HEK293 (cell line): Measurements from ENCODE around the gene FUNDC1.

Experiments
- CTCF ChIA-PET: fragments of 350-600 bp; formaldehyde crosslinking; extraction: SDS; loops from one replicate; lab custom pipeline; 2021; ENCODE audit warnings: antibody characterized with exemption; lab: Yijun Ruan, JAX
- POLR2A ChIA-PET: fragments of 300-600 bp; formaldehyde crosslinking; extraction: SDS; loops from one replicate; lab custom pipeline; 2020; ENCODE audit warnings: antibody characterized with exemption, inconsistent platforms; lab: Yijun Ruan, JAX
- H3K27ac ChIP-seq: fragments of 200-500 bp; sonication (Bioruptor generic); 2 replicates; pipeline ENCODE4 v1.5.1; 2014; ENCODE audit warnings: low read depth, low read length, control low read depth, inconsistent platforms; ENCODE audit errors: extremely low read depth
- H3K36me3 ChIP-seq, 2 experiments: fragments of 200-500 bp in 1 of 2; sonication (Bioruptor generic) in 1 of 2; 1 replicate in 1 of 2; 2 replicates in 1 of 2; pipeline ENCODE4 v1.5.1; 2014 to 2017; ENCODE audit warnings: inconsistent platforms in 2 of 2, low read length in 2 of 2; ENCODE audit not compliant: control insufficient read depth in 2 of 2, insufficient read depth in 1 of 2
- H3K4me1 ChIP-seq: fragments of 200-500 bp; sonication (Bioruptor generic); 2 replicates; pipeline ENCODE4 v1.5.1; 2014; ENCODE audit warnings: mild to moderate bottlenecking, low read length, inconsistent platforms; ENCODE audit not compliant: control insufficient read depth, insufficient read depth
- H3K4me3 ChIP-seq: 2 replicates; pipeline ENCODE4 v1.5.1; 2011; ENCODE audit warnings: low read depth, mild to moderate bottlenecking, control low read depth, low read length, moderate library complexity
- H3K9me3 ChIP-seq: fragments of 200-500 bp; sonication (Bioruptor generic); 2 replicates; pipeline ENCODE4 v1.5.1; 2014; ENCODE audit warnings: low read depth, low read length, inconsistent platforms; ENCODE audit not compliant: control insufficient read depth, insufficient read depth
- BCL11A ChIP-seq: fragments of 450-650 bp; formaldehyde crosslinking; IDR thresholded peaks from 2 replicates; pipeline ENCODE4 v1.5.1; 2016; ENCODE audit warnings: low read depth, missing biosample characterization, missing genetic modification characterization
- PBX3 ChIP-seq: sonication (generic); formaldehyde crosslinking; IDR thresholded peaks from 2 replicates; pipeline ENCODE4 v1.8.1; 2022; ENCODE audit warnings: mild to moderate bottlenecking, moderate library complexity, missing genetic modification reagents
- ZBTB1 ChIP-seq: fragments of 450-650 bp; formaldehyde crosslinking; IDR thresholded peaks from 2 replicates; pipeline ENCODE4 v1.5.1; 2016; ENCODE audit warnings: missing biosample characterization, missing genetic modification characterization
- ZBTB17 ChIP-seq: fragments of 450-650 bp; formaldehyde crosslinking; IDR thresholded peaks from 2 replicates; pipeline ENCODE4 v1.5.1; 2016; ENCODE audit warnings: missing biosample characterization, missing genetic modification characterization
- ZNF140 ChIP-seq: fragments of 450-650 bp; formaldehyde crosslinking; IDR thresholded peaks from 2 replicates; pipeline ENCODE4 v1.5.1; 2016; ENCODE audit warnings: missing biosample characterization, missing genetic modification characterization
- ZNF146 ChIP-seq: fragments of 450-650 bp; formaldehyde crosslinking; IDR thresholded peaks from 2 replicates; pipeline ENCODE4 v1.5.1; 2016; ENCODE audit warnings: missing biosample characterization, missing genetic modification characterization
- ZNF184 ChIP-seq: fragments of 450-650 bp; IDR thresholded peaks from 2 replicates; pipeline ENCODE4 v1.5.1; 2018; ENCODE audit warnings: missing biosample characterization, mild to moderate bottlenecking, missing genetic modification characterization
- ZNF202 ChIP-seq: fragments of 450-650 bp; formaldehyde crosslinking; IDR thresholded peaks from 2 replicates; pipeline ENCODE4 v1.5.1; 2016; ENCODE audit warnings: missing biosample characterization, missing genetic modification characterization, borderline replicate concordance
- ZNF311 ChIP-seq: fragments of 450-650 bp; formaldehyde crosslinking; IDR thresholded peaks from 2 replicates; pipeline ENCODE4 v1.5.1; 2017; ENCODE audit warnings: missing biosample characterization, missing genetic modification characterization, borderline replicate concordance
- ZNF394 ChIP-seq: fragments of 450-650 bp; formaldehyde crosslinking; IDR thresholded peaks from 2 replicates; pipeline ENCODE4 v1.5.1; 2016; ENCODE audit warnings: missing biosample characterization, missing genetic modification characterization, mild to moderate bottlenecking, moderate library complexity, borderline replicate concordance
- ZNF473 ChIP-seq: fragments of 450-650 bp; formaldehyde crosslinking; IDR thresholded peaks from 2 replicates; pipeline ENCODE4 v1.5.1; 2017; ENCODE audit warnings: missing biosample characterization, missing genetic modification characterization
- ZNF48 ChIP-seq: fragments of 450-650 bp; formaldehyde crosslinking; IDR thresholded peaks from 2 replicates; pipeline ENCODE4 v1.5.1; 2016; ENCODE audit warnings: missing biosample characterization, missing genetic modification characterization
- ZNF518A ChIP-seq: fragments of 450-650 bp; formaldehyde crosslinking; conservative IDR thresholded peaks from 2 replicates; pipeline ENCODE4 v1.5.1; 2016; ENCODE audit warnings: low read depth, missing biosample characterization, missing genetic modification characterization
- ZNF701 ChIP-seq: fragments of 450-650 bp; formaldehyde crosslinking; IDR thresholded peaks from 2 replicates; pipeline ENCODE4 v1.5.1; 2016; ENCODE audit warnings: missing biosample characterization, missing genetic modification characterization
- ZNF76 ChIP-seq: fragments of 450-650 bp; formaldehyde crosslinking; IDR thresholded peaks from 2 replicates; pipeline ENCODE4; 2016; ENCODE audit warnings: low read depth, missing biosample characterization, missing genetic modification characterization, borderline replicate concordance
- ZSCAN4 ChIP-seq: fragments of 450-650 bp; formaldehyde crosslinking; IDR thresholded peaks from 2 replicates; pipeline ENCODE4 v1.5.1; 2017; ENCODE audit warnings: missing biosample characterization, missing genetic modification characterization
- TF ChIP-seq, protein P1 (sequence below): IDR thresholded peaks from 2 replicates; pipeline ENCODE4 v1.6.1; 2011; ENCODE audit warnings: mild to moderate bottlenecking, low read depth, low read length, borderline replicate concordance
- TF ChIP-seq, protein P2 (sequence below): fragments of 450-650 bp; formaldehyde crosslinking; IDR thresholded peaks from 2 replicates; pipeline ENCODE4 v1.5.1; 2016; ENCODE audit warnings: missing biosample characterization, missing genetic modification characterization
- TF ChIP-seq, protein P3 (sequence below): fragments of 450-650 bp; formaldehyde crosslinking; IDR thresholded peaks from 2 replicates; pipeline ENCODE4 v1.5.1; 2016; ENCODE audit warnings: missing biosample characterization, missing genetic modification characterization
- TF ChIP-seq, protein P4 (sequence below): fragments of 450-650 bp; IDR thresholded peaks from 2 replicates; pipeline ENCODE4 v1.5.1; 2018; ENCODE audit warnings: missing biosample characterization, missing genetic modification characterization

FUNDC1 gene

GRCh38 chrX:44489515-44489914 is 53.1 kb downstream of the FUNDC1 start:
- H3K36me3 ChIP-seq: no peaks in the 10 kb centered on the region
- H3K4me3 ChIP-seq: no peak overlapping the region
- H3K4me1 ChIP-seq: no peaks in the 10 kb centered on the region
- TF ChIP-seq, protein P1, sequence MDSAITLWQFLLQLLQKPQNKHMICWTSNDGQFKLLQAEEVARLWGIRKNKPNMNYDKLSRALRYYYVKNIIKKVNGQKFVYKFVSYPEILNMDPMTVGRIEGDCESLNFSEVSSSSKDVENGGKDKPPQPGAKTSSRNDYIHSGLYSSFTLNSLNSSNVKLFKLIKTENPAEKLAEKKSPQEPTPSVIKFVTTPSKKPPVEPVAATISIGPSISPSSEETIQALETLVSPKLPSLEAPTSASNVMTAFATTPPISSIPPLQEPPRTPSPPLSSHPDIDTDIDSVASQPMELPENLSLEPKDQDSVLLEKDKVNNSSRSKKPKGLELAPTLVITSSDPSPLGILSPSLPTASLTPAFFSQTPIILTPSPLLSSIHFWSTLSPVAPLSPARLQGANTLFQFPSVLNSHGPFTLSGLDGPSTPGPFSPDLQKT: no peak
- ChIA-PET POLR2A (no interaction called here), CTCF (interaction anchor here (0.7 kb wide), 1 partner anchor 42 kb away, joined by 3 read pairs; no protein-coding TSS in a partner anchor)
- no peak overlapping the region for H3K27ac ChIP-seq
- H3K9me3 ChIP-seq: no peaks in the 10 kb centered on the region

DNA sequence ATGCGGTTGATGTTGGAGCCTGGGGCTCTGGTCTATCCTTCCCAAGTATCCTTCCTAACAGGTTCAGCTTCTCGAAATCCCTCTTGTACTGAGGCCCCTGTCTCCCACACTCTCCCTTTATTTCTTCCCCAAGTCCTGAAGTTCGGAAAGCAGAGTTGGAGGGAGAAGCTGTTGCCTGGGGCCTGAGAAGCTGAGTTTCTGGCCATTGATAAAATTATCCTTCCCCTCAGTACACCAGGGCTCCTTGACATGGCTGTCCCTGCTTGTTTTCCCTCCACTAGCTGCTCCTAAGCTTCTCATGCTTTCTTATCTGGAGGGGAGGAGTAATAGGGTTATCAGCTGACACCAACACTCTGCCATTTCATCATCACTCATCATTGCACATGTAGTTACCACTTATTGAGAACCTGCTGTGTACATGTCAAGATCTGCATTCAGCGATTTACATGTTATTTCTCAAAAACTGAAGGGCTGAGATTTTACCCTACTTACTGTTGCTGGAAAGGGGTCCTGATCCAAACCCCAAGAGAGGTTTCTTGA is 58.0 kb downstream of the FUNDC1 start:
- ChIA-PET CTCF (interaction anchor here (0.7 kb wide), 2 partner anchors 564 to 680 kb away, joined by 3 read pairs; no protein-coding TSS in a partner anchor), POLR2A (interaction anchor here (0.6 kb wide), 1 partner anchor 20 kb away, joined by 5 read pairs; no protein-coding TSS in a partner anchor)
- no peaks in the 10 kb centered on the region for H3K4me1 ChIP-seq
- no peaks in the 10 kb centered on the region for H3K36me3 ChIP-seq
- H3K4me3 ChIP-seq: no peak overlapping the region
- no peaks in the 10 kb centered on the region for H3K9me3 ChIP-seq
- H3K27ac ChIP-seq: no peak overlapping the region
- TF ChIP-seq ZNF202 (tag by site-specific recombination): no peak
- no peak for TF ChIP-seq ZNF518A
- no peak for TF ChIP-seq ZNF473 (tag by site-specific recombination)
- no peak for TF ChIP-seq ZNF76
- no peak for TF ChIP-seq ZNF701
- TF ChIP-seq, protein P2, sequence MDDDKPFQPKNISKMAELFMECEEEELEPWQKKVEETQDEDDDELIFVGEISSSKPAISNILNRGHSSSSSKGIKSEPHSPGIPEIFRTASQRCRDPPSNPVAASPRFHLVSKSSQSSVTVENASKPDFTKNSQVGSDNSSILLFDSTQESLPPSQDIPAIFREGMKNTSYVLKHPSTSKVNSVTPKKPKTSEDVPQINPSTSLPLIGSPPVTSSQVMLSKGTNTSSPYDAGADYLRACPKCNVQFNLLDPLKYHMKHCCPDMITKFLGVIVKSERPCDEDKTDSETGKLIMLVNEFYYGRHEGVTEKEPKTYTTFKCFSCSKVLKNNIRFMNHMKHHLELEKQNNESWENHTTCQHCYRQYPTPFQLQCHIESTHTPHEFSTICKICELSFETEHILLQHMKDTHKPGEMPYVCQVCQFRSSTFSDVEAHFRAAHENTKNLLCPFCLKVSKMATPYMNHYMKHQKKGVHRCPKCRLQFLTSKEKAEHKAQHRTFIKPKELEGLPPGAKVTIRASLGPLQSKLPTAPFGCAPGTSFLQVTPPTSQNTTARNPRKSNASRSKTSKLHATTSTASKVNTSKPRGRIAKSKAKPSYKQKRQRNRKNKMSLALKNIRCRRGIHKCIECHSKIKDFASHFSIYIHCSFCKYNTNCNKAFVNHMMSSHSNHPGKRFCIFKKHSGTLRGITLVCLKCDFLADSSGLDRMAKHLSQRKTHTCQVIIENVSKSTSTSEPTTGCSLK: no peak
- TF ChIP-seq, protein P3, sequence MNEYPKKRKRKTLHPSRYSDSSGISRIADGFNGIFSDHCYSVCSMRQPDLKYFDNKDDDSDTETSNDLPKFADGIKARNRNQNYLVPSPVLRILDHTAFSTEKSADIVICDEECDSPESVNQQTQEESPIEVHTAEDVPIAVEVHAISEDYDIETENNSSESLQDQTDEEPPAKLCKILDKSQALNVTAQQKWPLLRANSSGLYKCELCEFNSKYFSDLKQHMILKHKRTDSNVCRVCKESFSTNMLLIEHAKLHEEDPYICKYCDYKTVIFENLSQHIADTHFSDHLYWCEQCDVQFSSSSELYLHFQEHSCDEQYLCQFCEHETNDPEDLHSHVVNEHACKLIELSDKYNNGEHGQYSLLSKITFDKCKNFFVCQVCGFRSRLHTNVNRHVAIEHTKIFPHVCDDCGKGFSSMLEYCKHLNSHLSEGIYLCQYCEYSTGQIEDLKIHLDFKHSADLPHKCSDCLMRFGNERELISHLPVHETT (tag by site-specific recombination): no peak
- TF ChIP-seq ZNF394 (tag by site-specific recombination): no peak
- TF ChIP-seq ZNF146 (tag by site-specific recombination): no peak
- no peak for TF ChIP-seq PBX3 (CRISPR knock-in tag)
- TF ChIP-seq ZNF48: no peak
- no peak for TF ChIP-seq ZBTB17
- no peak for TF ChIP-seq BCL11A
- TF ChIP-seq ZBTB1 (tag by site-specific recombination): no peak
- no peak for TF ChIP-seq ZNF184
- TF ChIP-seq, protein P4, sequence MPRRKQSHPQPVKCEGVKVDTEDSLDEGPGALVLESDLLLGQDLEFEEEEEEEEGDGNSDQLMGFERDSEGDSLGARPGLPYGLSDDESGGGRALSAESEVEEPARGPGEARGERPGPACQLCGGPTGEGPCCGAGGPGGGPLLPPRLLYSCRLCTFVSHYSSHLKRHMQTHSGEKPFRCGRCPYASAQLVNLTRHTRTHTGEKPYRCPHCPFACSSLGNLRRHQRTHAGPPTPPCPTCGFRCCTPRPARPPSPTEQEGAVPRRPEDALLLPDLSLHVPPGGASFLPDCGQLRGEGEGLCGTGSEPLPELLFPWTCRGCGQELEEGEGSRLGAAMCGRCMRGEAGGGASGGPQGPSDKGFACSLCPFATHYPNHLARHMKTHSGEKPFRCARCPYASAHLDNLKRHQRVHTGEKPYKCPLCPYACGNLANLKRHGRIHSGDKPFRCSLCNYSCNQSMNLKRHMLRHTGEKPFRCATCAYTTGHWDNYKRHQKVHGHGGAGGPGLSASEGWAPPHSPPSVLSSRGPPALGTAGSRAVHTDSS (tag by site-specific recombination): no peak
- TF ChIP-seq ZSCAN4 (tag by site-specific recombination): no peak
- no peak for TF ChIP-seq ZNF140 (tag by site-specific recombination)
- TF ChIP-seq ZNF311 (tag by site-specific recombination): no peak
